GM12892 (cell line): ENCODE data around the gene DIDO1.

Experiments
- POLR2A ChIP-seq: IDR thresholded peaks from 2 replicates; pipeline ENCODE4 v1.6.1; 2011; ENCODE audit warnings: low read depth, low read length, control low read depth
- POLR2AphosphoS5 ChIP-seq: IDR thresholded peaks from 2 replicates; pipeline ENCODE4 v1.6.1; 2011; ENCODE audit warnings: low read depth, low read length, control low read depth
- TAF1 ChIP-seq: IDR thresholded peaks from 2 replicates; pipeline ENCODE4 v1.6.1; 2011; ENCODE audit warnings: low read depth, mild to moderate bottlenecking, control low read depth, low read length, borderline replicate concordance

- TF ChIP-seq POLR2AphosphoS5: no peak
- TF ChIP-seq POLR2A: no peak
- TF ChIP-seq TAF1: no peak
Measured at GRCh38 chr20:62944184-62944583, 17.9 kb upstream of the DIDO1 start.
